Colonic mucosa (tissue), 4 donors: Measurements from ENCODE around the gene DDX46. TPM values are rescaled to one million over a fixed set of nuclear protein-coding genes. Genes with fewer than 3 reads are reported as not detected.
A peak's percentile ranks its signal among the peaks of the same experiment; 100 is the strongest.
"Not testable (repeated sequence)": the region's sequence is repeated elsewhere in the genome, so short reads cannot be mapped to it uniquely, and the experiment has no call there.

Source experiments
- DNase-seq: peaks from one replicate; pipeline ENCODE4 v3.0.0-alpha.2; 2020
- H3K27ac ChIP-seq: fragments of 200-600 bp; one replicate; pipeline ENCODE4 v1.8.0; 2021
- H3K27me3 ChIP-seq: fragments of 200-600 bp; one replicate; pipeline ENCODE4 v1.8.0; 2021
- H3K36me3 ChIP-seq: fragments of 200-600 bp; one replicate; pipeline ENCODE4 v1.8.0; 2021
- H3K4me1 ChIP-seq: fragments of 200-600 bp; one replicate; pipeline ENCODE4 v1.8.0; 2021; ENCODE audit warnings: mild to moderate bottlenecking
- H3K4me3 ChIP-seq: fragments of 200-600 bp; one replicate; pipeline ENCODE4 v1.8.0; 2021
- H3K9ac ChIP-seq, 2 donors: one replicate each; pipeline ENCODE4 v1.7.0; 2013; ENCODE audit warnings: control low read depth in 2 of 2, low read depth in 2 of 2, low read length in 2 of 2
- H3K9me3 ChIP-seq: fragments of 200-600 bp; one replicate; pipeline ENCODE4 v1.8.0; 2021
- CTCF ChIP-seq: fragments of 200-600 bp; IDR thresholded peaks from one replicate; pipeline ENCODE4 v1.8.0; 2022; ENCODE audit warnings: antibody characterized with exemption, mild to moderate bottlenecking
- intact Hi-C: fragments of 100-400 bp; cut with DNase I; formaldehyde crosslinking; loops from one replicate; pipeline ENCODE4 v1.14.1; 2022
- total RNA-seq, 2 donors: library from RNA; stranded (reverse); fragmentation: NEBNext Ultra II Directional in 1 of 2; extraction: Animal tissue kit (Norgen Biotek cat#: 25700) in 1 of 2; gene quantifications; one replicate each; pipeline ENCODE4 v1.2.1, GENCODE V29; 2021
- donor health status: healthy.
- donor health status: DM: no; HTN: no; CAD: no.
- donor health status: DM: no; HTN: no; CAD: no.

The DDX46 gene
- total RNA-seq, 2 donors from 2014 or later, result 38.2 to 49.3 TPM

- H3K36me3 ChIP-seq, result no peaks in the 10 kb centered on the region
- H3K9me3 ChIP-seq, result no peaks in the 10 kb centered on the region
- no peak for DNase-seq
- H3K4me3 ChIP-seq, result no peak overlapping the region
- TF ChIP-seq CTCF, result no peak
- intact Hi-C loops, result no loop called here
- H3K4me1 ChIP-seq, result peaks cover 6% of the 10 kb centered on the region
- H3K27ac ChIP-seq, result no peak overlapping the region
- no peak overlapping the region for H3K9ac ChIP-seq
- no peaks in the 10 kb centered on the region for H3K27me3 ChIP-seq
Measured at GRCh38 chr5:134741052-134741451, 17.5 kb upstream of the DDX46 start.

- H3K27ac ChIP-seq, result no peak overlapping the region
- H3K4me1 ChIP-seq, result peaks cover 6% of the 10 kb centered on the region
- no peaks in the 10 kb centered on the region for H3K36me3 ChIP-seq
- intact Hi-C loops, result no loop called here
- no peaks in the 10 kb centered on the region for H3K27me3 ChIP-seq
- no peak overlapping the region for H3K9ac ChIP-seq
- H3K9me3 ChIP-seq, result no peaks in the 10 kb centered on the region
- no peak for DNase-seq
- no peak for TF ChIP-seq CTCF
- no peak overlapping the region for H3K4me3 ChIP-seq
Measured at GRCh38 chr5:134742134-134742533, 16.4 kb upstream of the DDX46 start.

GRCh38 chr5:134749415-134749814 is 9.2 kb upstream of the DDX46 start:
- H3K9ac ChIP-seq, result no peak overlapping the region
- TF ChIP-seq CTCF, result no peak
- no peaks in the 10 kb centered on the region for H3K4me1 ChIP-seq
- no peaks in the 10 kb centered on the region for H3K36me3 ChIP-seq
- H3K27me3 ChIP-seq, result no peaks in the 10 kb centered on the region
- no peak overlapping the region for H3K4me3 ChIP-seq
- intact Hi-C loops, result no loop called here
- no peak overlapping the region for H3K27ac ChIP-seq
- no peak for DNase-seq
- H3K9me3 ChIP-seq, result no peaks in the 10 kb centered on the region

- TF ChIP-seq CTCF, result no peak
- intact Hi-C loops, result no loop called here
- H3K27ac ChIP-seq, result peak overlapping the region; percentile 20
- H3K36me3 ChIP-seq, result no peaks in the 10 kb centered on the region
- peak overlapping the region; percentile 85 for H3K4me3 ChIP-seq
- DNase-seq, result no peak
- H3K9ac ChIP-seq, result peak overlapping the region; percentile 33 to 51
- peaks cover 10% of the 10 kb centered on the region for H3K4me1 ChIP-seq
- no peaks in the 10 kb centered on the region for H3K9me3 ChIP-seq
- no peaks in the 10 kb centered on the region for H3K27me3 ChIP-seq
Measured at GRCh38 chr5:134758176-134758503, 439 bp upstream of the DDX46 start.

GRCh38 chr5:134767528-134768291 is 9.1 kb downstream of the DDX46 start:
- H3K9ac ChIP-seq, H3K9me3 ChIP-seq, intact Hi-C loops, H3K4me3 ChIP-seq, H3K27ac ChIP-seq, DNase-seq, H3K4me1 ChIP-seq, H3K27me3 ChIP-seq: not testable (repeated sequence)
- peaks cover 19% of the 10 kb centered on the region for H3K36me3 ChIP-seq

GRCh38 chr5:134769206-134769605 is 10.6 kb downstream of the DDX46 start:
- TF ChIP-seq CTCF, result no peak
- peaks cover 28% of the 10 kb centered on the region for H3K36me3 ChIP-seq
- H3K9ac ChIP-seq, result no peak overlapping the region

More at GRCh38 chr5:134769206-134769605, 10.6 kb downstream of the DDX46 start:
- intact Hi-C loops, result no loop called here
- Histone ChIP-seq H3K4me3 (no peak overlapping the region), H3K27me3 (no peaks in the 10 kb centered on the region), H3K27ac (no peak overlapping the region), H3K4me1 (no peaks in the 10 kb centered on the region), H3K9me3 (no peaks in the 10 kb centered on the region)
- DNase-seq, result no peak
